ENCODE measurements around the gene C19orf85. TPM values are rescaled to one million over a fixed set of nuclear protein-coding genes. Genes with fewer than 3 reads are reported as not detected.

C19orf85 gene
- total RNA-seq, result not detected in 2 replicates
- not detected in 2 replicates for polyA plus RNA-seq
- polyA plus RNA-seq (2012), result not detected in 2 replicates
- polyA minus RNA-seq (ENCODE audit: low replicate concordance), result not detected in 2 replicates

DNA sequence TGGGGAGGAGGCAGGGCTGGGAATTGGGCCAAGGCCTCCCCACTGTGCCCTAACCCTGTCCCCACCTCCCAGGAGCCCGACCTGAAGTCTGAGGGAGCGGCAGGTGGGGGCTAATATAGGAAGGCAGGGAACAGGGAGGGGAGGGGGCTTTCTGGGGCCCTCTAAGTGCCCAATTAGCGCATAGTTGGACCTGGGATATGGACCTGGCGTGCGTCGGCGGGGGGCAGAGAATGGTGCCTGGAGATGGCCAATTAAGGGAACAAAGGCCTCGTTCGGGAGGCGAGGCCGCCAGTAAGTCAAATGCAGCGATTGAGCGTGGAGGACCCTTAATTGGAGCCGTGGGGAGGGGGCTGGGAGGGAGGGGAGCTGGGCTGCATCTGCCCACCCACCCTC lies at the start of gene C19orf85:
Gene C19orf85 (minus strand): TSS at position 90 of the 393 bp plus-strand sequence. CDS start 197 bp downstream, outside the sequence.
- Histone ChIP-seq H3K9ac (ENCODE audit: insufficient read depth, low read length) (no peak within 1 kb of the TSS), H3K27ac (ENCODE audit: insufficient read depth, low read length) (no peak within 1 kb of the TSS), H3K79me2 (ENCODE audit: control insufficient read depth, insufficient read depth, low read length) (no peaks in the 10 kb centered on the region), H3K9me3 (ENCODE audit: control insufficient read depth, insufficient read depth, low read depth, low read length) (no peaks in the 10 kb centered on the region), H4K20me1 (ENCODE audit: control insufficient read depth, extremely low read depth, insufficient read depth, low read length) (no peaks in the 10 kb centered on the region), H3K4me2 (ENCODE audit: extremely low read depth, insufficient read depth, low read length) (no peak within 1 kb of the TSS), H2AFZ (ENCODE audit: low read length) (no peak within 1 kb of the TSS), H3K36me3 (ENCODE audit: control insufficient read depth, insufficient read depth, low read length) (no peaks in the 10 kb centered on the region), H3K4me3 (replicated peaks in 1 of 4; ENCODE audit: control extremely low read depth in 1 of 4, insufficient read depth in 1 of 4, low read depth in 3 of 4, low read length in 4 of 4) (no peak within 1 kb of the TSS), H3K4me1 (ENCODE audit: control insufficient read depth, extremely low read depth, insufficient read depth, low read length) (peaks cover 12% of the 10 kb centered on the region), H3K27me3 (ENCODE audit: control insufficient read depth, insufficient read depth, low read length) (no peaks in the 10 kb centered on the region)
- DNase-seq (ENCODE audit: low read depth in 2 of 2), result no peak
- no peak for TF ChIP-seq CTCF (conservative IDR thresholded peaks at IDR 0.05 in 1 of 2, IDR thresholded peaks at IDR 0.05 in 1 of 2; ENCODE audit: low read depth in 1 of 2, low read length in 2 of 2)
- TF ChIP-seq EZH2 (IDR thresholded peaks at IDR 0.05; ENCODE audit: low read length, missing control alignments), result no peak

DNA sequence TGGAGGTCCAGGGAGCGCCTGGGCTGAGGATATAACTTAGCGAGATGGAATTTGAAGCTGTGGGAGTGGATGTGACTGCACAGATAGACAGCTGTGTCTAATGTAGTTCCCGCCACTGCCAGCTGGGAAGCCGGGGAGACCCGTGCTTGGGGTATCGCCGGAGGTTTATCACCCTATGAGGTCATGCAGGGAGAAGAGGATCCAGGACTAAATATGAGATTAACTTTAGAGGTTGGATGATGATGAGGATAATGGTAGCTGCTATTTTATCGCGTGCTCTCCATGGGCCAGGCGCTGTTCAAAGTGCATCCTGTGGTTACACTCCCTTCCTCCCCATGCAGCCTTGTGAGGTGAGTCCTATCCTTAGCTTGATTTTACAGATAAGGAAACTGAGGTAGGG lies 43.6 kb upstream of the C19orf85 start:
- TF ChIP-seq EZH2 (IDR thresholded peaks at IDR 0.05; ENCODE audit: low read length, missing control alignments), result no peak
- TF ChIP-seq CTCF (conservative IDR thresholded peaks at IDR 0.05 in 1 of 2, IDR thresholded peaks at IDR 0.05 in 1 of 2; ENCODE audit: low read depth in 1 of 2, low read length in 2 of 2), result no peak
- no peak overlapping the region for H3K4me2 ChIP-seq (ENCODE audit: extremely low read depth, insufficient read depth, low read length)
- DNase-seq (ENCODE audit: low read depth in 2 of 2), result no peak
- no peaks in the 10 kb centered on the region for H3K79me2 ChIP-seq (ENCODE audit: control insufficient read depth, insufficient read depth, low read length)
- H2AFZ ChIP-seq (ENCODE audit: low read length), result no peak overlapping the region
- no peaks in the 10 kb centered on the region for H3K9me3 ChIP-seq (ENCODE audit: control insufficient read depth, insufficient read depth, low read depth, low read length)
- H4K20me1 ChIP-seq (ENCODE audit: control insufficient read depth, extremely low read depth, insufficient read depth, low read length), result no peaks in the 10 kb centered on the region
- H3K4me3 ChIP-seq (replicated peaks in 1 of 4; ENCODE audit: control extremely low read depth in 1 of 4, insufficient read depth in 1 of 4, low read depth in 3 of 4, low read length in 4 of 4), result no peak overlapping the region
- no peaks in the 10 kb centered on the region for H3K27me3 ChIP-seq (ENCODE audit: control insufficient read depth, insufficient read depth, low read length)
- H3K36me3 ChIP-seq (ENCODE audit: control insufficient read depth, insufficient read depth, low read length), result peaks cover 5% of the 10 kb centered on the region
- H3K27ac ChIP-seq (ENCODE audit: insufficient read depth, low read length), result no peak overlapping the region
- no peaks in the 10 kb centered on the region for H3K4me1 ChIP-seq (ENCODE audit: control insufficient read depth, extremely low read depth, insufficient read depth, low read length)
- no peak overlapping the region for H3K9ac ChIP-seq (ENCODE audit: insufficient read depth, low read length)

GRCh38 chr19:55504981-55505380 lies 40.4 kb upstream of the C19orf85 start:
- H3K27ac ChIP-seq (ENCODE audit: insufficient read depth, low read length), result no peak overlapping the region
- no peak overlapping the region for H3K4me2 ChIP-seq (ENCODE audit: extremely low read depth, insufficient read depth, low read length)
- no peaks in the 10 kb centered on the region for H3K9me3 ChIP-seq (ENCODE audit: control insufficient read depth, insufficient read depth, low read depth, low read length)
- H3K4me1 ChIP-seq (ENCODE audit: control insufficient read depth, extremely low read depth, insufficient read depth, low read length), result no peaks in the 10 kb centered on the region
- no peak overlapping the region for H3K4me3 ChIP-seq (replicated peaks in 1 of 4; ENCODE audit: control extremely low read depth in 1 of 4, insufficient read depth in 1 of 4, low read depth in 3 of 4, low read length in 4 of 4)
- no peaks in the 10 kb centered on the region for H3K27me3 ChIP-seq (ENCODE audit: control insufficient read depth, insufficient read depth, low read length)
- DNase-seq (ENCODE audit: low read depth in 2 of 2), result no peak
- H3K36me3 ChIP-seq (ENCODE audit: control insufficient read depth, insufficient read depth, low read length), result peaks cover 9% of the 10 kb centered on the region
- no peaks in the 10 kb centered on the region for H4K20me1 ChIP-seq (ENCODE audit: control insufficient read depth, extremely low read depth, insufficient read depth, low read length)
- TF ChIP-seq CTCF (conservative IDR thresholded peaks at IDR 0.05 in 1 of 2, IDR thresholded peaks at IDR 0.05 in 1 of 2; ENCODE audit: low read depth in 1 of 2, low read length in 2 of 2) (no peak), EZH2 (IDR thresholded peaks at IDR 0.05; ENCODE audit: low read length, missing control alignments) (no peak)
- no peaks in the 10 kb centered on the region for H3K79me2 ChIP-seq (ENCODE audit: control insufficient read depth, insufficient read depth, low read length)
- no peak overlapping the region for H3K9ac ChIP-seq (ENCODE audit: insufficient read depth, low read length)
- no peak overlapping the region for H2AFZ ChIP-seq (ENCODE audit: low read length)

Data from fibroblast of lung (primary cell).